Astrocyte (in vitro differentiated cells and primary cell): ENCODE results near the gene C1orf116. TPM values are rescaled to one million over a fixed set of nuclear protein-coding genes. Genes with fewer than 3 reads are reported as not detected.
A peak's percentile ranks its signal among the peaks of the same experiment; 100 is the strongest.

Experiments used
- DNase-seq: peaks from one replicate; pipeline ENCODE4 v3.0.0-alpha.2; 2010; ENCODE audit warnings: low read depth
- FAIRE-seq: peaks from 2 replicates; lab custom pipeline; 2011; peaks lifted over from hg19 to GRCh38; lab: Jason Lieb, UNC
- H2AFZ ChIP-seq: 2 replicates; pipeline ENCODE4 v1.6.0; 2012; ENCODE audit warnings: low read depth, low read length, inconsistent platforms
- H3K27ac ChIP-seq: 2 replicates; pipeline ENCODE4 v1.5.1; 2011; ENCODE audit warnings: low read depth, low read length, inconsistent platforms
- H3K27me3 ChIP-seq: 2 replicates; pipeline ENCODE4 v1.6.0; 2011; ENCODE audit warnings: low read length, inconsistent platforms; ENCODE audit not compliant: insufficient read depth
- H3K36me3 ChIP-seq: 2 replicates; pipeline ENCODE4 v1.5.1; 2011; ENCODE audit warnings: low read length, inconsistent platforms; ENCODE audit not compliant: insufficient read depth
- H3K4me1 ChIP-seq: 2 replicates; pipeline ENCODE4 v1.5.1; 2011; ENCODE audit warnings: low read length, inconsistent platforms; ENCODE audit not compliant: insufficient read depth
- H3K4me2 ChIP-seq: 2 replicates; pipeline ENCODE4 v1.6.0; 2012; ENCODE audit warnings: low read length, inconsistent platforms
- H3K4me3 ChIP-seq: 2 replicates; pipeline ENCODE4 v1.5.1; 2011; ENCODE audit warnings: low read depth, mild to moderate bottlenecking, low read length, inconsistent platforms; ENCODE audit not compliant: insufficient read depth
- H3K79me2 ChIP-seq: 2 replicates; pipeline ENCODE4 v1.6.0; 2012; ENCODE audit warnings: mild to moderate bottlenecking, low read length, inconsistent platforms; ENCODE audit not compliant: insufficient read depth
- H3K9ac ChIP-seq: 2 replicates; pipeline ENCODE4 v1.6.0; 2012; ENCODE audit warnings: mild to moderate bottlenecking, low read length, inconsistent platforms
- H3K9me3 ChIP-seq: 2 replicates; pipeline ENCODE4 v1.5.1; 2012; ENCODE audit warnings: low read depth, mild to moderate bottlenecking, low read length, inconsistent platforms; ENCODE audit not compliant: insufficient read depth
- H4K20me1 ChIP-seq: 2 replicates; pipeline ENCODE4 v1.6.0; 2012; ENCODE audit warnings: low read length, inconsistent platforms; ENCODE audit not compliant: insufficient read depth
- H3K27ac Mint-ChIP-seq: one replicate; pipeline ENCODE4 v1.8.0; 2021; ENCODE audit warnings: mild to moderate bottlenecking, mixed read lengths; ENCODE audit not compliant: unreplicated experiment
- H3K27me3 Mint-ChIP-seq: one replicate; pipeline ENCODE4 v1.8.0; 2021; ENCODE audit warnings: low read depth, mixed read lengths; ENCODE audit not compliant: unreplicated experiment
- H3K36me3 Mint-ChIP-seq: one replicate; pipeline ENCODE4 v1.8.0; 2021; ENCODE audit warnings: low read depth, mixed read lengths; ENCODE audit not compliant: unreplicated experiment
- H3K4me1 Mint-ChIP-seq: one replicate; pipeline ENCODE4 v1.8.0; 2021; ENCODE audit warnings: low read depth, mixed read lengths; ENCODE audit not compliant: unreplicated experiment
- H3K4me3 Mint-ChIP-seq: one replicate; pipeline ENCODE4 v1.8.0; 2021; ENCODE audit warnings: mild to moderate bottlenecking, moderate library complexity, mixed read lengths; ENCODE audit not compliant: unreplicated experiment
- H3K9me3 Mint-ChIP-seq: one replicate; pipeline ENCODE4 v1.8.0; 2021; ENCODE audit warnings: mild to moderate bottlenecking, mixed read lengths; ENCODE audit not compliant: unreplicated experiment
- EZH2 ChIP-seq: IDR thresholded peaks from 2 replicates; pipeline ENCODE4 v1.6.1; 2012; ENCODE audit warnings: mild to moderate bottlenecking, low read length, inconsistent platforms; ENCODE audit not compliant: insufficient read depth
- total RNA-seq: library from RNA; stranded (reverse); gene quantifications from 2 replicates; pipeline ENCODE4 v1.2.1, GENCODE V29; 2021
- TF ChIP-seq, protein P1 (sequence below): IDR thresholded peaks from 2 replicates; pipeline ENCODE4 v1.5.1; 2011; ENCODE audit warnings: low read depth, mild to moderate bottlenecking, inconsistent platforms, low read length, moderate library complexity; ENCODE audit not compliant: insufficient read depth

Gene C1orf116
- total RNA-seq, 1 donor from 2014 or later = 0.86 TPM

DNA sequence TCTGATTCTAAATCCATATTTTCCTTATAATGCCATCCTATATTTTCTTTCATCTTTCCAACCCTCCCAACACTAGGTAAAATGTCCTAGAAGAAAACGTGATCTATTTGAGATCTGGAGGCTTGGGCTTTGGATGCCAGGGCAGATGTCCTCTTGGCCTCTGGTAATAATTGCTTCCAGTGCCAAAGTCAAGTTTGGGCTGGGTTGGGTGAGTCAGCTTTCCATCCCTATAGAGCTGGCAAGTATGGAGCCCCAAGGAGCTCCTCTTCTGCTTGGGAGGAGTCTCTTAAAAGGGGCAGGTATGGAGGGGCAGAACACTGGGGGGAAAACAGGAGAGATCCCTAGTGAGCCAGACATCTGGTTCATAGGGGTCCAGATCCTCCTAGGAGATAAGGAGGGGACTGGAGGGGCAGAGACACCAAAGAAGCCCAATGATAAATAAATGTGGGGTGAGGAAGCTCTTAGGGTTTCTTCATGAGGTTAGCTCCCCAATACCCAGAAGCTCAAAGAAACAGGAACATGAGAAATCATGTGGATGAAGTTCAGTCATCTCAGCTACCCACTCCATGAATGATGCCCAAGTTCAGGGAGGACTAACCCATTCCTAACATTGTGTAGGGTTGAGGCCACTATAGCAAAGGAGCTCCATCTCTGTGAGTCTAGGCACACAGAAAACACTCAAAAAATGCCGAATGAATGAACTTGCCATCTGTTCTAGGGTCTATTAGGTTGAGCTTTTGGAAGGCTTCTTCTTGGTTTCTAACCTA is 3.5 kb downstream of the C1orf116 start:
- H3K27ac Mint-ChIP-seq = no peak overlapping the region
- H3K4me3 Mint-ChIP-seq = no peak overlapping the region
- Histone ChIP-seq H4K20me1 (no peaks in the 10 kb centered on the region), H3K9ac (no peak overlapping the region), H2AFZ (no peak overlapping the region), H3K4me3 (no peak overlapping the region), H3K9me3 (no peaks in the 10 kb centered on the region), H3K27me3 (no peaks in the 10 kb centered on the region), H3K79me2 (no peaks in the 10 kb centered on the region), H3K36me3 (no peaks in the 10 kb centered on the region), H3K4me1 (peaks cover 33% of the 10 kb centered on the region), H3K4me2 (no peak overlapping the region), H3K27ac (no peak overlapping the region)
- H3K27me3 Mint-ChIP-seq = no peaks in the 10 kb centered on the region
- H3K9me3 Mint-ChIP-seq = no peaks in the 10 kb centered on the region
- no peak for DNase-seq
- TF ChIP-seq, protein P1, sequence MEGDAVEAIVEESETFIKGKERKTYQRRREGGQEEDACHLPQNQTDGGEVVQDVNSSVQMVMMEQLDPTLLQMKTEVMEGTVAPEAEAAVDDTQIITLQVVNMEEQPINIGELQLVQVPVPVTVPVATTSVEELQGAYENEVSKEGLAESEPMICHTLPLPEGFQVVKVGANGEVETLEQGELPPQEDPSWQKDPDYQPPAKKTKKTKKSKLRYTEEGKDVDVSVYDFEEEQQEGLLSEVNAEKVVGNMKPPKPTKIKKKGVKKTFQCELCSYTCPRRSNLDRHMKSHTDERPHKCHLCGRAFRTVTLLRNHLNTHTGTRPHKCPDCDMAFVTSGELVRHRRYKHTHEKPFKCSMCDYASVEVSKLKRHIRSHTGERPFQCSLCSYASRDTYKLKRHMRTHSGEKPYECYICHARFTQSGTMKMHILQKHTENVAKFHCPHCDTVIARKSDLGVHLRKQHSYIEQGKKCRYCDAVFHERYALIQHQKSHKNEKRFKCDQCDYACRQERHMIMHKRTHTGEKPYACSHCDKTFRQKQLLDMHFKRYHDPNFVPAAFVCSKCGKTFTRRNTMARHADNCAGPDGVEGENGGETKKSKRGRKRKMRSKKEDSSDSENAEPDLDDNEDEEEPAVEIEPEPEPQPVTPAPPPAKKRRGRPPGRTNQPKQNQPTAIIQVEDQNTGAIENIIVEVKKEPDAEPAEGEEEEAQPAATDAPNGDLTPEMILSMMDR = no peak
- no peak for TF ChIP-seq EZH2
- no peaks in the 10 kb centered on the region for H3K36me3 Mint-ChIP-seq
- H3K4me1 Mint-ChIP-seq = peaks cover 31% of the 10 kb centered on the region
- no peak for FAIRE-seq

DNA sequence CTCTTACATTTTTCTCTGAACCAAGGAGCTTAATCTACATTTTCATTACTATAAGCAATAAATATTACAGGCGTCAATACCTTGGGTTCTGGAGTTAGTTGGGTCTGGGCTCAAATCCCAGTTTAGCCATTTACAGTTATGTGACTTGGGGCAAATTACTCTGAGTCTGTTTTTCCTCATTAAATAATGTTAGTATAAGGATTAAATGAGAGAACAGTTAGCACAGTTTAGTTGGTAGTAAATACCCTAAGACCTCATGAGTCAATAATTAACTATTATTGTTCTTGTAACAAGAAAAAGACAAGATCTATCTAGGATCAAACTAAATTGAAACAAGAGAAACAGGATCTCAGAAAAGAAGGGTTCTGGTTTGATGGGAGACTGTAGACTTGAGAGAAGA is 4.6 kb downstream of the C1orf116 start:
- H3K27ac ChIP-seq = no peak overlapping the region
- no peaks in the 10 kb centered on the region for H3K9me3 ChIP-seq
- DNase-seq (no peak), FAIRE-seq (no peak)
- H3K27me3 Mint-ChIP-seq = no peaks in the 10 kb centered on the region
- no peak overlapping the region for H3K4me2 ChIP-seq
- H3K36me3 Mint-ChIP-seq = no peaks in the 10 kb centered on the region
- H3K4me3 ChIP-seq = no peak overlapping the region
- no peaks in the 10 kb centered on the region for H3K79me2 ChIP-seq
- no peak overlapping the region for H3K27ac Mint-ChIP-seq
- H3K9ac ChIP-seq = no peak overlapping the region
- no peaks in the 10 kb centered on the region for H4K20me1 ChIP-seq
- H2AFZ ChIP-seq = no peak overlapping the region
- H3K4me1 Mint-ChIP-seq = peaks cover 33% of the 10 kb centered on the region
- peaks cover 35% of the 10 kb centered on the region for H3K4me1 ChIP-seq
- no peaks in the 10 kb centered on the region for H3K27me3 ChIP-seq
- no peaks in the 10 kb centered on the region for H3K36me3 ChIP-seq
- TF ChIP-seq, protein P1 = no peak
- TF ChIP-seq EZH2 = no peak
- no peak overlapping the region for H3K4me3 Mint-ChIP-seq
- H3K9me3 Mint-ChIP-seq = no peaks in the 10 kb centered on the region

DNA sequence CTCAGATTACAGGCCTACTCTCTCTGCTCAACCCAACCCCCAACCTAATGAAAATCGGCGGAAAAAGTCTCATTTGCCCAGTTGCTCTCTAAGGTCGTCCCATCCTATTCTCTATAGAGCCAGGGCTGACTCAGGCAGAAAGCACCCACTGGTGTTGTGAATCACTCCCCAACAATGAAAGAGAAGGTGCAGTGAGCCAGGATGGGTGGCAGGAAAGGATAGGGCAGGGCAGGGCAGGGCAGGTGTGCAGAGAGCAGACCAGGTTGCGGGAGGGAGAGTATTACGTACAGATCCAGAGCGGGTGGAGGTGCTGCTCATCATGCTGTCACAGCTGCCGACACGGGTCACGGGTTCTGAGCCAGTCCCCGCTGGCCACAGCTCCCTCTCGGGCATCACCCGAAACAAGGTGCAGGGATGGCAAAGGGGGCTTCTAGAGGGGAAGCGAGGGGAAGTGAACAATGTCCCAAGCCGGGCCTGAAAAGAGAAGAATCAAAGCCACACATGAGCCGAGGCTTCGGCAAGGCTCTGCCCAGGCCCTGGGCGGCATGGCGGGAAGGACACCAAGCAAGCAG is 5.3 kb downstream of the C1orf116 start:
- H3K27ac ChIP-seq = no peak overlapping the region

More for the DNA sequence above, 5.3 kb downstream of the C1orf116 start:
- Histone ChIP-seq H3K4me1 (peaks cover 35% of the 10 kb centered on the region), H3K9ac (no peak overlapping the region), H3K9me3 (no peaks in the 10 kb centered on the region), H3K4me2 (peak overlapping the region; percentile 46), H3K27me3 (no peaks in the 10 kb centered on the region), H3K79me2 (no peaks in the 10 kb centered on the region), H3K36me3 (no peaks in the 10 kb centered on the region), H4K20me1 (no peaks in the 10 kb centered on the region), H3K4me3 (no peak overlapping the region), H2AFZ (no peak overlapping the region)
- peaks cover 33% of the 10 kb centered on the region for H3K4me1 Mint-ChIP-seq
- peak; percentile 64 for DNase-seq
- no peaks in the 10 kb centered on the region for H3K36me3 Mint-ChIP-seq
- H3K4me3 Mint-ChIP-seq = peak overlapping the region; percentile 21
- H3K27me3 Mint-ChIP-seq = no peaks in the 10 kb centered on the region
- H3K27ac Mint-ChIP-seq = peak overlapping the region; percentile 93
- H3K9me3 Mint-ChIP-seq = no peaks in the 10 kb centered on the region
- TF ChIP-seq, protein P1 = no peak
- no peak for TF ChIP-seq EZH2
- FAIRE-seq = no peak
